HepG2 (cell line): ENCODE results near the gene ZFPM1. TPM values are rescaled to one million over a fixed set of nuclear protein-coding genes. Genes with fewer than 3 reads are reported as not detected.

Experiments
- CAMTA2 ChIP-seq: sonication (generic); formaldehyde crosslinking; IDR thresholded peaks from 2 replicates; pipeline ENCODE4 v1.4.0; 2020; ENCODE audit warnings: mild to moderate bottlenecking, missing genetic modification reagents, borderline replicate concordance
- ELF3 ChIP-seq: IDR thresholded peaks from 2 replicates; pipeline ENCODE4 v1.6.1; 2016; ENCODE audit warnings: missing genetic modification reagents, missing compliant biosample characterization
- GATAD2A ChIP-seq: IDR thresholded peaks from 2 replicates; pipeline ENCODE4 v1.6.1; 2016
- KAT7 ChIP-seq: IDR thresholded peaks from 2 replicates; pipeline ENCODE4 v1.6.1; 2018; ENCODE audit warnings: borderline replicate concordance, missing compliant biosample characterization
- KMT2B ChIP-seq: IDR thresholded peaks from 2 replicates; pipeline ENCODE4 v1.6.1; 2016; ENCODE audit warnings: missing genetic modification reagents, missing compliant biosample characterization
- MAZ ChIP-seq, 2 experiments: sonication (generic) in 1 of 2; formaldehyde crosslinking in 1 of 2; IDR thresholded peaks; 2 replicates each; pipeline versions ENCODE4 v1.5.0 to v1.6.1; 2012 to 2020; ENCODE audit warnings: low read depth in 2 of 2, mild to moderate bottlenecking in 2 of 2, borderline replicate concordance in 1 of 2, improper control_type of control experiment in 1 of 2, low read length in 1 of 2, missing genetic modification reagents in 1 of 2, moderate library complexity in 1 of 2
- MEIS1 ChIP-seq: sonication (generic); formaldehyde crosslinking; IDR thresholded peaks from 2 replicates; pipeline ENCODE4 v1.9.0; 2021; ENCODE audit warnings: mild to moderate bottlenecking, missing genetic modification reagents, moderate library complexity, borderline replicate concordance
- MLX ChIP-seq: IDR thresholded peaks from 2 replicates; pipeline ENCODE4 v1.6.1; 2016
- MYC ChIP-seq: sonication (generic); formaldehyde crosslinking; IDR thresholded peaks from 2 replicates; pipeline ENCODE4 v1.9.0; 2021; ENCODE audit warnings: missing genetic modification reagents, borderline replicate concordance
- NCOA2 ChIP-seq: sonication (generic); formaldehyde crosslinking; IDR thresholded peaks from 2 replicates; pipeline ENCODE4 v1.8.0; 2022; ENCODE audit warnings: inconsistent platforms
- NCOR1 ChIP-seq: fragments of 200-600 bp; sonication (generic); IDR thresholded peaks from 2 replicates; pipeline ENCODE4 v1.7.0; 2017; ENCODE audit warnings: antibody characterized with exemption, low read length, borderline replicate concordance
- NR1H2 ChIP-seq: sonication (generic); formaldehyde crosslinking; IDR thresholded peaks from 2 replicates; pipeline ENCODE4 v1.8.1; 2022; ENCODE audit warnings: low read depth, missing genetic modification reagents, borderline replicate concordance
- RARA ChIP-seq: IDR thresholded peaks from 2 replicates; pipeline ENCODE4 v1.6.1; 2016; ENCODE audit warnings: missing genetic modification reagents, missing compliant biosample characterization
- RCOR2 ChIP-seq: IDR thresholded peaks from 2 replicates; pipeline ENCODE4 v1.6.1; 2016; ENCODE audit warnings: missing biosample characterization, missing genetic modification reagents
- SIX4 ChIP-seq: sonication (generic); formaldehyde crosslinking; IDR thresholded peaks from 2 replicates; pipeline ENCODE4 v1.4.0; 2020; ENCODE audit warnings: missing genetic modification reagents
- TBL1XR1 ChIP-seq: fragments of 150-350 bp; IDR thresholded peaks from 2 replicates; pipeline ENCODE4 v1.6.1; 2014; ENCODE audit warnings: borderline replicate concordance, low read length; ENCODE audit not compliant: partially characterized antibody
- THAP7 ChIP-seq: sonication (generic); formaldehyde crosslinking; IDR thresholded peaks from 2 replicates; pipeline ENCODE4 v1.8.1; 2023; ENCODE audit warnings: mild to moderate bottlenecking, missing genetic modification reagents
- TMF1 ChIP-seq: sonication (generic); formaldehyde crosslinking; IDR thresholded peaks from 2 replicates; pipeline ENCODE4 v1.8.1; 2022; ENCODE audit warnings: low read depth, missing genetic modification reagents
- ZC3H13 ChIP-seq: sonication (generic); formaldehyde crosslinking; IDR thresholded peaks from 2 replicates; pipeline ENCODE4 v1.8.1; 2023; ENCODE audit warnings: mild to moderate bottlenecking, missing genetic modification reagents, moderate library complexity
- ZNF12 ChIP-seq: sonication (generic); formaldehyde crosslinking; IDR thresholded peaks from 2 replicates; pipeline ENCODE4 v1.5.0; 2020; ENCODE audit warnings: missing genetic modification reagents
- ZNF367 ChIP-seq: sonication (generic); formaldehyde crosslinking; IDR thresholded peaks from 2 replicates; pipeline ENCODE4 v1.4.0; 2020; ENCODE audit warnings: missing genetic modification reagents, borderline replicate concordance
- ZNF451 ChIP-seq: sonication (generic); formaldehyde crosslinking; IDR thresholded peaks from 2 replicates; pipeline ENCODE4 v1.5.0; 2020; ENCODE audit warnings: mild to moderate bottlenecking, missing genetic modification reagents
- ZNF496 ChIP-seq: sonication (generic); formaldehyde crosslinking; IDR thresholded peaks from 2 replicates; pipeline ENCODE4 v1.8.1; 2023; ENCODE audit warnings: mild to moderate bottlenecking, moderate library complexity, missing genetic modification reagents; ENCODE audit not compliant: insufficient replicate concordance
- ZNF619 ChIP-seq: sonication (generic); formaldehyde crosslinking; IDR thresholded peaks from 2 replicates; pipeline ENCODE4 v1.4.0; 2020; ENCODE audit warnings: mild to moderate bottlenecking, missing genetic modification reagents
- ZNF790 ChIP-seq: sonication (generic); formaldehyde crosslinking; IDR thresholded peaks from 2 replicates; pipeline ENCODE4 v1.8.0; 2022; ENCODE audit warnings: missing genetic modification reagents, mild to moderate bottlenecking, borderline replicate concordance
- ZSCAN25 ChIP-seq: sonication (generic); formaldehyde crosslinking; IDR thresholded peaks from 2 replicates; pipeline ENCODE4 v1.8.0; 2022; ENCODE audit warnings: mild to moderate bottlenecking, missing genetic modification reagents
- polyA plus RNA-seq, 8 experiments: library from polyadenylated mRNA; depleted of rRNA in 3 of 8; stranded (reverse) in 7 of 8; unstranded in 1 of 8; fragments of >200 nt; fragmentation: Illumina TruSeq in 4 of 8; extraction: Trizol in 4 of 8; gene quantifications; 2 replicates each; pipeline versions ENCODE4 v1.2.1 to v1.2.3, GENCODE V29; 2011 to 2016; ENCODE audit warnings: low read depth in 4 of 8, missing spikeins in 1 of 8, mixed read lengths in 1 of 8; ENCODE audit not compliant: insufficient read depth in 1 of 8
- total RNA-seq, 5 experiments: library from RNA; depleted of rRNA; stranded (reverse); fragments of >200 nt; fragmentation: Illumina TruSeq; extraction: Trizol; gene quantifications; 2 replicates each; pipeline ENCODE4 v1.2.3, GENCODE V29; 2016; ENCODE audit warnings: low read depth in 1 of 5
- TF ChIP-seq, protein P1 (sequence below): sonication (generic); formaldehyde crosslinking; IDR thresholded peaks from 2 replicates; pipeline ENCODE4 v1.5.1; 2020; ENCODE audit warnings: missing genetic modification reagents, mild to moderate bottlenecking, borderline replicate concordance
- TF ChIP-seq, protein P2 (sequence below): sonication (generic); formaldehyde crosslinking; IDR thresholded peaks from 2 replicates; pipeline ENCODE4 v1.4.0; 2020; ENCODE audit warnings: missing genetic modification reagents

ZFPM1 gene
- total and polyA plus RNA-seq, 2 of the 13 experiments (the other 11 are each of a cell fraction or from before 2014, with no cell fraction given): 1.3 to 3.8 TPM

- TF ChIP-seq ZC3H13 (CRISPR knock-in tag) (no peak), KAT7 (CRISPR knock-in tag) (no peak), GATAD2A (CRISPR knock-in tag) (0 out of 2 replicates have a peak, but pooled peaks have one; percentile 15), TMF1 (CRISPR knock-in tag) (no peak), ZNF790 (CRISPR knock-in tag) (0 out of 2 replicates have a peak, but pooled peaks have one; percentile 28), ZNF619 (CRISPR knock-in tag) (no peak), KMT2B (CRISPR knock-in tag) (no peak), MLX (no peak), NCOA2 (CRISPR knock-in tag) (no peak), TBL1XR1 (no peak), ZSCAN25 (CRISPR knock-in tag) (no peak; the same call in 1 of the 2 replicates), ZNF367 (CRISPR knock-in tag) (no peak), ZNF12 (no peak), CAMTA2 (CRISPR knock-in tag) (no peak), NCOR1 (no peak), SIX4 (CRISPR knock-in tag) (no peak), RCOR2 (CRISPR knock-in tag) (no peak), ZNF451 (CRISPR knock-in tag) (no peak), ELF3 (CRISPR knock-in tag) (no peak), THAP7 (CRISPR knock-in tag) (no peak), MYC (CRISPR knock-in tag) (0 out of 2 replicates have a peak, but pooled peaks have one; percentile 28), ZNF496 (CRISPR knock-in tag) (no peak), MEIS1 (CRISPR knock-in tag) (no peak), NR1H2 (no peak), MAZ (IDR thresholded peaks at IDR 0.05; ENCODE audit: borderline replicate concordance, low read depth, low read length) (peak; percentile 71; the same call in 1 of the 2 replicates), MAZ (CRISPR knock-in tag; IDR thresholded peaks at IDR 0.05; ENCODE audit: low read depth) (no peak), RARA (CRISPR knock-in tag) (no peak)
- TF ChIP-seq, protein P1, sequence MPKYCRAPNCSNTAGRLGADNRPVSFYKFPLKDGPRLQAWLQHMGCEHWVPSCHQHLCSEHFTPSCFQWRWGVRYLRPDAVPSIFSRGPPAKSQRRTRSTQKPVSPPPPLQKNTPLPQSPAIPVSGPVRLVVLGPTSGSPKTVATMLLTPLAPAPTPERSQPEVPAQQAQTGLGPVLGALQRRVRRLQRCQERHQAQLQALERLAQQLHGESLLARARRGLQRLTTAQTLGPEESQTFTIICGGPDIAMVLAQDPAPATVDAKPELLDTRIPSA (CRISPR knock-in tag): no peak
- TF ChIP-seq, protein P2, sequence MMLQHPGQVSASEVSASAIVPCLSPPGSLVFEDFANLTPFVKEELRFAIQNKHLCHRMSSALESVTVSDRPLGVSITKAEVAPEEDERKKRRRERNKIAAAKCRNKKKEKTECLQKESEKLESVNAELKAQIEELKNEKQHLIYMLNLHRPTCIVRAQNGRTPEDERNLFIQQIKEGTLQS (CRISPR knock-in tag): no peak
Measured at GRCh38 chr16:88561485-88562359, 108.6 kb downstream of the ZFPM1 start (continued).
